ENCODE results near the gene PRPF39.

GRCh38 chr14:45073231-45073879 is 10.6 kb upstream of the PRPF39 start:
- TF ChIP-seq CTCF (IDR thresholded peaks at IDR 0.05) (no peak), AFF4 (CRISPR knock-in tag; IDR thresholded peaks at IDR 0.05; ENCODE audit: borderline replicate concordance) (no peak), GTF2I (CRISPR knock-in tag; conservative IDR thresholded peaks at IDR 0.05) (no peak)
